WERI-Rb-1 (cell line): ENCODE measurements around the gene MEMO1.
"Not testable (repeated sequence)": the region's sequence is repeated elsewhere in the genome, so short reads cannot be mapped to it uniquely, and the experiment has no call there.

ENCODE experiments used
- DNase-seq: peaks from one replicate; pipeline ENCODE4 v3.0.0-alpha.2; 2020
- H3K27ac ChIP-seq: fragments of 250-450 bp; sonication (Bioruptor Pico); 2 replicates; pipeline ENCODE4 v1.5.1; 2020; ENCODE audit warnings: mild to moderate bottlenecking, moderate library complexity
- H3K27me3 ChIP-seq: fragments of 250-450 bp; sonication (Bioruptor Pico); 2 replicates; pipeline ENCODE4 v1.5.1; 2021; ENCODE audit warnings: mild to moderate bottlenecking, low read depth, moderate library complexity; ENCODE audit not compliant: insufficient read depth, severe bottlenecking
- H3K36me3 ChIP-seq: fragments of 250-450 bp; sonication (Bioruptor Pico); 2 replicates; pipeline ENCODE4 v1.5.1; 2020; ENCODE audit warnings: mild to moderate bottlenecking, moderate library complexity
- H3K4me3 ChIP-seq: 2 replicates; pipeline ENCODE4 v1.5.1; 2011; ENCODE audit warnings: low read depth, mild to moderate bottlenecking, control low read depth, low read length
- H3K9me3 ChIP-seq: fragments of 250-450 bp; sonication (Bioruptor Pico); 2 replicates; pipeline ENCODE4 v1.5.1; 2021; ENCODE audit warnings: mild to moderate bottlenecking, moderate library complexity; ENCODE audit not compliant: severe bottlenecking
- CTCF ChIP-seq: IDR thresholded peaks from 2 replicates; pipeline ENCODE4 v1.5.1; 2011; ENCODE audit warnings: low read depth, mild to moderate bottlenecking, control low read depth, inconsistent platforms, low read length

Gene MEMO1

GRCh38 chr2:31865215-31865614 lies 145.6 kb downstream of the MEMO1 start:
- DNase-seq, result no peak
- H3K9me3 ChIP-seq, result no peaks in the 10 kb centered on the region
- no peaks in the 10 kb centered on the region for H3K27me3 ChIP-seq
- no peak for TF ChIP-seq CTCF
- no peak overlapping the region for H3K27ac ChIP-seq
- H3K4me3 ChIP-seq, result no peak overlapping the region
- no peaks in the 10 kb centered on the region for H3K36me3 ChIP-seq

GRCh38 chr2:31863867-31864266 lies 146.9 kb downstream of the MEMO1 start:
- H3K4me3 ChIP-seq, result no peak overlapping the region
- H3K27me3 ChIP-seq, result no peaks in the 10 kb centered on the region
- H3K9me3 ChIP-seq, result no peaks in the 10 kb centered on the region
- DNase-seq, result no peak
- TF ChIP-seq CTCF, result no peak
- H3K27ac ChIP-seq, result no peak overlapping the region
- H3K36me3 ChIP-seq, result no peaks in the 10 kb centered on the region

- not testable (repeated sequence) for H3K27ac ChIP-seq, H3K27me3 ChIP-seq, DNase-seq, H3K4me3 ChIP-seq, H3K9me3 ChIP-seq, H3K36me3 ChIP-seq
These were observed 147.7 kb downstream of the MEMO1 start for GRCh38 chr2:31863015-31863656.

- no peak for DNase-seq
- Histone ChIP-seq H3K27ac (no peak overlapping the region), H3K4me3 (no peak overlapping the region), H3K36me3 (no peaks in the 10 kb centered on the region), H3K27me3 (no peaks in the 10 kb centered on the region), H3K9me3 (no peaks in the 10 kb centered on the region)
- no peak for TF ChIP-seq CTCF
These were observed 150.8 kb downstream of the MEMO1 start for GRCh38 chr2:31859959-31860358.

DNA sequence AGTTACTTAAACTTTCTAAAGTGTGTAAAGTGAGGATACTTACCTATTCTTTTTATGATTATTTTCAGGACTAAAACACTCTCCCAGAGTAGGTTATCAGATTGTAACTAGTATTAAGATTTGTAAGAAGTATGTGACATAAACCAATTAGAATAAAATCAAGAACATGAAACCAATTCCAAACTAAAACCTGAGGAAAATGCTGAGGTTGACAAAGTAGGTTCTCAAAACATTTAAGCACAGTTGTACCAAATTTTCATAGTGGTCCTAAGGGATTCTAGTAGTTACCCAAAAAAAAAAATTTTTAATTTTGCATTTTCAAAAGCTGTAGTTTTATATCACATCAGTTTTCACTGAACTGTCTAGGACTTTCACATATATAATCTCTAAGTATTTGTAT lies 157.3 kb downstream of the MEMO1 start:
- Histone ChIP-seq H3K27ac (no peak overlapping the region), H3K27me3 (no peaks in the 10 kb centered on the region), H3K9me3 (no peaks in the 10 kb centered on the region), H3K36me3 (no peaks in the 10 kb centered on the region), H3K4me3 (no peak overlapping the region)
- no peak for TF ChIP-seq CTCF
- DNase-seq, result no peak

DNA sequence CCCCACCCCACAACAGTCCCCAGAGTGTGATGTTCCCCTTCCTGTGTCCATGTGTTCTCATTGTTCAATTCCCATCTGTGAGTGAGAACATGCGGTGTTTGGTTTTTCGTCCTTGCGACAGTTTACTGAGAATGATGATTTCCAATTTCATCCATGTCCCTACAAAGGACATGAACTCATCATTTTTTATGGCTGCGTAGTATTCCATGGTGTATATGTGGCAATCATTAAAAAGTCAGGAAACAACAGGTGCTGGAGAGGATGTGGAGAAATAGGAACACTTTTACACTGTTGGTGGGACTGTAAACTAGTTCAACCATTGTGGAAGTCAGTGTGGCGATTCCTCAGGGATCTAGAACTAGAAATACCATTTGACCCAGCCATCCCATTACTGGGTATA lies 168.7 kb downstream of the MEMO1 start:
- H3K27me3 ChIP-seq, DNase-seq, H3K9me3 ChIP-seq, H3K36me3 ChIP-seq, H3K4me3 ChIP-seq, H3K27ac ChIP-seq: not testable (repeated sequence)

DNA sequence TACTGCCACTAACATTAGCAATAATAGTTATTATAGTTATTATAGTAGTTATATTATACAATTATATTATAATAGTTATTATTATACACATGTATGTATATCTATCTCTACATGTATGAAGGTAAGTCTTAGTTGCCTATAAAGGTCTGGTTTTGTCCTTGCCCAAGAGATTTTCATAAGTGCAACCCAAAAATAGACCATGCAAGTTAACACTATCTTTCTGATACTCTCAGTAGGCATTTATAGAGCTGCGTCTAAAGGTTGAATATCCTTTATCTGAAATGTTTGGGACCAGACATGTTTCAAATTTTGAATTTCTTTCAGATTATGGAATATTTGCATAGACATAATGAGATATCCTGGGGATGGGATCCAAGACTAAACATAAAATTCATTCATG lies 175.4 kb downstream of the MEMO1 start:
- no peak overlapping the region for H3K27ac ChIP-seq
- TF ChIP-seq CTCF, result no peak

More for the DNA sequence above, 175.4 kb downstream of the MEMO1 start:
- no peaks in the 10 kb centered on the region for H3K9me3 ChIP-seq
- H3K27me3 ChIP-seq, result peaks cover under 1% of the 10 kb centered on the region
- no peaks in the 10 kb centered on the region for H3K36me3 ChIP-seq
- no peak for DNase-seq
- H3K4me3 ChIP-seq, result no peak overlapping the region
